GM18873 (cell line): Measurements from ENCODE around the gene OR2J3.
"Not testable (repeated sequence)": the region's sequence is repeated elsewhere in the genome, so short reads cannot be mapped to it uniquely, and the experiment has no call there.

Experiments used
- ATAC-seq: cut with Tn5 transposase; IDR thresholded peaks from one replicate; pipeline ENCODE4 v1.9.1; 2021; ENCODE audit warnings: mild to moderate bottlenecking, moderate library complexity, moderate number of reproducible peaks; ENCODE audit not compliant: unreplicated experiment, low FRiP score

OR2J3 gene

DNA sequence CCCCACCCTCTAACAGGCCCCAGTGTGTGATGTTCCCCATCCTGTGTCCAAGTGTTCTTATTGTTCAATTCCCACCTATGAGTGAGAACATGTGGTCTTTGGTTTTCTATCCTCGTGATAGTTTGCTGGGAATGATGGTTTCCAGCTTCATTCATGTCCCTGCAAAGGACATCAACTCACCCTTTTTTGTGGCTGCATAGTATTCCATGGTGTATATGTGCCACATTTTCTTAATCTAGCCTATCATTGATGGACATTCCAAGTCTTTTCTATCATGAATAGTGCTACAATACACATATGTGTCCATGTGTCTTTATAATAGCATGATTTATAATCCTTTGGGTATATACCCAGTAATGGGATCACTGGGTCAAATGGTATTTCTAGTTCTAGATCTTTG, 47.3 kb downstream of the OR2J3 start:
- not testable (repeated sequence) for ATAC-seq

DNA sequence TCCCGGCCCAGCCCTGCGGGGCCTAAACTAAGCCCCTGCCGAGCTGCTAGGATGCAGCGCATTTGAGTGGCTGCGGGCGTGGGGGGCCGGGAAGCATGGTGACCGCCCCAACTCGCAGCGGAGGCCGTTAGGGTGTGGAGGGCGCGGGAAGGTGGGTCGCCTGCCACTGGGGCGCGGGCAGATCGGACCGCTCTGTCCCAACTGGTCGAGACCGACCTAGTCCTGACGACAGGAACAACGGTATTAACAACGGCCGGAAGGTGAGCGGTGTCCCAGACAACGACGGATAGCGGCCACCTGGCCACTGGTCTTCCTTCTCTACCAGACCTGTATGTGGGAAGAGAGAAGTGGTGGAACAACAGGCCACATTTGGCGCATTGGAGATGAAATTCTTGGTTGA, 52.1 kb downstream of the OR2J3 start:
- ATAC-seq = not testable (repeated sequence)
